CMK (cell line): ENCODE measurements around the gene LRWD1.
A peak's percentile ranks its signal among the peaks of the same experiment; 100 is the strongest.
"Not testable (repeated sequence)": the region's sequence is repeated elsewhere in the genome, so short reads cannot be mapped to it uniquely, and the experiment has no call there.

Experiments used
- DNase-seq: peaks from one replicate; pipeline ENCODE4 v3.0.0-alpha.2; 2010; ENCODE audit warnings: low read depth

Gene LRWD1

GRCh38 chr7:102498321-102498720 lies 33.5 kb downstream of the LRWD1 start:
- DNase-seq, result not testable (repeated sequence)

- not testable (repeated sequence) for DNase-seq
Measured at GRCh38 chr7:102503141-102503540, 38.4 kb downstream of the LRWD1 start.

- not testable (repeated sequence) for DNase-seq
Measured at GRCh38 chr7:102505298-102506185, 40.8 kb downstream of the LRWD1 start.

- DNase-seq, result not testable (repeated sequence)
Measured at GRCh38 chr7:102507410-102508088, 42.8 kb downstream of the LRWD1 start.

- not testable (repeated sequence) for DNase-seq
Measured at GRCh38 chr7:102510575-102510974, 45.8 kb downstream of the LRWD1 start.

- DNase-seq, result not testable (repeated sequence)
Measured at GRCh38 chr7:102511860-102512522, 47.2 kb downstream of the LRWD1 start.

- DNase-seq, result peak; percentile 100
Measured at GRCh38 chr7:102512642-102513221, 47.9 kb downstream of the LRWD1 start.

GRCh38 chr7:102514881-102515721 lies 50.3 kb downstream of the LRWD1 start:
- DNase-seq, result not testable (repeated sequence)

GRCh38 chr7:102515889-102516288 lies 51.1 kb downstream of the LRWD1 start:
- DNase-seq, result not testable (repeated sequence)

- DNase-seq, result not testable (repeated sequence)
Measured at GRCh38 chr7:102516951-102517350, 52.2 kb downstream of the LRWD1 start.

GRCh38 chr7:102517550-102518147 lies 52.9 kb downstream of the LRWD1 start, which contains the start of gene RASA4B:
Gene RASA4B, minus strand, starts transcription at chr7:102517777. Its CDS starts 67 bp downstream, at chr7:102517710.
- not testable (repeated sequence) for DNase-seq

- DNase-seq, result not testable (repeated sequence)
Measured at GRCh38 chr7:102520797-102521196, 56.0 kb downstream of the LRWD1 start.
